Measurements from ENCODE around the gene PGK1. TPM values are rescaled to one million over a fixed set of nuclear protein-coding genes. Genes with fewer than 3 reads are reported as not detected.
"Not testable (repeated sequence)": the region's sequence is repeated elsewhere in the genome, so short reads cannot be mapped to it uniquely, and the experiment has no call there.

PGK1 gene
- polyA plus RNA-seq (2013) = 284 TPM

DNA sequence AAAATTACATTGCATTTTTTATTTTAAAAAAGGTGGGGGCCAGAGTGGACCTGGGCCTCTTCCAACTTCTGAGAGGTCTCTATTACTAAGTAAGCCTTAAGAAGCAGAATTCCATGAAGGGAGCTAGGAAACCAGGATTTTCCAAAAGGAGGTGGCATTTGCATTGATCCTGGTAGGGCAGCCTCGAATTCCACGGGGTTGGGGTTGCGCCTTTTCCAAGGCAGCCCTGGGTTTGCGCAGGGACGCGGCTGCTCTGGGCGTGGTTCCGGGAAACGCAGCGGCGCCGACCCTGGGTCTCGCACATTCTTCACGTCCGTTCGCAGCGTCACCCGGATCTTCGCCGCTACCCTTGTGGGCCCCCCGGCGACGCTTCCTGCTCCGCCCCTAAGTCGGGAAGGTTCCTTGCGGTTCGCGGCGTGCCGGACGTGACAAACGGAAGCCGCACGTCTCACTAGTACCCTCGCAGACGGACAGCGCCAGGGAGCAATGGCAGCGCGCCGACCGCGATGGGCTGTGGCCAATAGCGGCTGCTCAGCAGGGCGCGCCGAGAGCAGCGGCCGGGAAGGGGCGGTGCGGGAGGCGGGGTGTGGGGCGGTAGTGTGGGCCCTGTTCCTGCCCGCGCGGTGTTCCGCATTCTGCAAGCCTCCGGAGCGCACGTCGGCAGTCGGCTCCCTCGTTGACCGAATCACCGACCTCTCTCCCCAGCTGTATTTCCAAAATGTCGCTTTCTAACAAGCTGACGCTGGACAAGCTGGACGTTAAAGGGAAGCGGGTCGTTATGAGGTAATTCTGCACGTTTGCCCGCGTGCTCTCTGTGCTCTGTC, at the start of gene PGK1:
Gene PGK1 (plus strand): TSS at position 626 of the 824 bp plus-strand sequence. CDS start 93 bp downstream, at position 719.
- no peaks in the 10 kb centered on the region for H3K27me3 ChIP-seq (replicated peaks in 2 of 5; ENCODE audit: control insufficient read depth in 4 of 5, insufficient read depth in 5 of 5, low read length in 4 of 5)
- peak; percentile 97 to 99 (median 99) for DNase-seq
- POLR2A ChIA-PET = interaction anchor here (0.6 kb wide), 1 partner anchor 579 kb away, joined by 5 read pairs; no protein-coding TSS in a partner anchor
- H3K27ac ChIP-seq (ENCODE audit: insufficient read depth in 1 of 2, low read depth in 1 of 2, low read length in 2 of 2, poor library complexity in 1 of 2, severe bottlenecking in 2 of 2) = peak within 1 kb of the TSS; percentile 88 to 96
- H3K9me3 ChIP-seq (ENCODE audit: control extremely low read depth in 1 of 5, control insufficient read depth in 4 of 5, insufficient read depth in 2 of 5, low read depth in 1 of 5, low read length in 4 of 5) = peaks cover 0 to 7% (median 0%) of the 10 kb centered on the region in 5 experiments
- CTCF ChIA-PET = interaction anchor here (1.6 to 3.9 kb wide), 2 partner anchors 14 to 17 kb away, joined by 3 to 15 read pairs; no protein-coding TSS in a partner anchor
- peaks cover 0 to 8% (median 0%) of the 10 kb centered on the region in 4 experiments for H3K36me3 ChIP-seq (ENCODE audit: control insufficient read depth in 4 of 4, insufficient read depth in 4 of 4, low read length in 3 of 4)
- 33% methylated on average over 64 of the region's 72 CpGs for WGBS (ENCODE audit: insufficient coverage)
- peaks cover 14 to 48% (median 27%) of the 10 kb centered on the region in 4 experiments for H3K4me1 ChIP-seq (ENCODE audit: control extremely low read depth in 1 of 4, control insufficient read depth in 4 of 4, insufficient read depth in 4 of 4, low read length in 3 of 4)
- H3K4me3 ChIP-seq (ENCODE audit: control insufficient read depth in 1 of 7, extremely low read depth in 1 of 7, insufficient read depth in 4 of 7, low read depth in 2 of 7, low read length in 6 of 7) = peak within 1 kb of the TSS; percentile 75 to 95 (median 91)

DNA sequence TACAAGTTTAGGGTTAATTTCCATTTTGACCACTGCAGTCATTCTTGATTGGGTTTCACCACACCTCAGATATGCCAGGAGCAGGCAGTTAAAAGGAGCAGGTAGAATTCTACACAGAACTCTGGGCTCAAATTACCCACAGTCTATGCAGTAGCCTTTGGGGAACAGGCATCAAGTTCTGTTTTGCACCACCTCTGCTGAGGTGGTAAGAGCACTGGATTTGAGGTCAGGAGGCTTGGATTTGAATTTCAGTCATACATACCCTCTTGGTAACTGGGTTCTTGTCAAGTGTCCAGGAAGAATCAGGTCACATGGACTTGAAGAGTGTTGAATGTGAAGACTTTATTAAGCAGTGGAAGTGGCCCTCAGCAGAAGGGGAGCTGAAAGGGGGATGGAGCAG, 40.4 kb upstream of the PGK1 start:
- Histone ChIP-seq H3K4me1 (ENCODE audit: control extremely low read depth in 1 of 4, control insufficient read depth in 4 of 4, insufficient read depth in 4 of 4, low read length in 3 of 4) (no peaks in the 10 kb centered on the region), H3K27ac (ENCODE audit: insufficient read depth in 1 of 2, low read depth in 1 of 2, low read length in 2 of 2, poor library complexity in 1 of 2, severe bottlenecking in 2 of 2) (no peak overlapping the region), H3K36me3 (ENCODE audit: control insufficient read depth in 4 of 4, insufficient read depth in 4 of 4, low read length in 3 of 4) (no peaks in the 10 kb centered on the region), H3K4me3 (ENCODE audit: control insufficient read depth in 1 of 7, extremely low read depth in 1 of 7, insufficient read depth in 4 of 7, low read depth in 2 of 7, low read length in 6 of 7) (no peak overlapping the region), H3K27me3 (replicated peaks in 2 of 5; ENCODE audit: control insufficient read depth in 4 of 5, insufficient read depth in 5 of 5, low read length in 4 of 5) (no peaks in the 10 kb centered on the region), H3K9me3 (ENCODE audit: control extremely low read depth in 1 of 5, control insufficient read depth in 4 of 5, insufficient read depth in 2 of 5, low read depth in 1 of 5, low read length in 4 of 5) (peaks cover 0 to 4% (median 0%) of the 10 kb centered on the region in 5 experiments)
- ChIA-PET POLR2A (no interaction called here), CTCF (interaction anchor here (1.0 kb wide), 1 partner anchor 9 kb away, joined by 3 read pairs; no protein-coding TSS in a partner anchor)
- no peak for DNase-seq

- Histone ChIP-seq H3K4me1 (ENCODE audit: control extremely low read depth in 1 of 4, control insufficient read depth in 4 of 4, insufficient read depth in 4 of 4, low read length in 3 of 4) (no peaks in the 10 kb centered on the region), H3K9me3 (ENCODE audit: control extremely low read depth in 1 of 5, control insufficient read depth in 4 of 5, insufficient read depth in 2 of 5, low read depth in 1 of 5, low read length in 4 of 5) (peaks cover 0 to 8% (median 2%) of the 10 kb centered on the region in 5 experiments), H3K27me3 (replicated peaks in 2 of 5; ENCODE audit: control insufficient read depth in 4 of 5, insufficient read depth in 5 of 5, low read length in 4 of 5) (no peaks in the 10 kb centered on the region), H3K36me3 (ENCODE audit: control insufficient read depth in 4 of 4, insufficient read depth in 4 of 4, low read length in 3 of 4) (no peaks in the 10 kb centered on the region), H3K4me3 (ENCODE audit: control insufficient read depth in 1 of 7, extremely low read depth in 1 of 7, insufficient read depth in 4 of 7, low read depth in 2 of 7, low read length in 6 of 7) (no peak overlapping the region), H3K27ac (ENCODE audit: insufficient read depth in 1 of 2, low read depth in 1 of 2, low read length in 2 of 2, poor library complexity in 1 of 2, severe bottlenecking in 2 of 2) (no peak overlapping the region)
- POLR2A ChIA-PET = no interaction called here
- DNase-seq = no peak
- CTCF ChIA-PET = no interaction called here
- WGBS (ENCODE audit: insufficient coverage) = 63% methylated on average over 4 of the region's 4 CpGs
These were observed 39.9 kb upstream of the PGK1 start for GRCh38 chrX:78064152-78064551.

DNA sequence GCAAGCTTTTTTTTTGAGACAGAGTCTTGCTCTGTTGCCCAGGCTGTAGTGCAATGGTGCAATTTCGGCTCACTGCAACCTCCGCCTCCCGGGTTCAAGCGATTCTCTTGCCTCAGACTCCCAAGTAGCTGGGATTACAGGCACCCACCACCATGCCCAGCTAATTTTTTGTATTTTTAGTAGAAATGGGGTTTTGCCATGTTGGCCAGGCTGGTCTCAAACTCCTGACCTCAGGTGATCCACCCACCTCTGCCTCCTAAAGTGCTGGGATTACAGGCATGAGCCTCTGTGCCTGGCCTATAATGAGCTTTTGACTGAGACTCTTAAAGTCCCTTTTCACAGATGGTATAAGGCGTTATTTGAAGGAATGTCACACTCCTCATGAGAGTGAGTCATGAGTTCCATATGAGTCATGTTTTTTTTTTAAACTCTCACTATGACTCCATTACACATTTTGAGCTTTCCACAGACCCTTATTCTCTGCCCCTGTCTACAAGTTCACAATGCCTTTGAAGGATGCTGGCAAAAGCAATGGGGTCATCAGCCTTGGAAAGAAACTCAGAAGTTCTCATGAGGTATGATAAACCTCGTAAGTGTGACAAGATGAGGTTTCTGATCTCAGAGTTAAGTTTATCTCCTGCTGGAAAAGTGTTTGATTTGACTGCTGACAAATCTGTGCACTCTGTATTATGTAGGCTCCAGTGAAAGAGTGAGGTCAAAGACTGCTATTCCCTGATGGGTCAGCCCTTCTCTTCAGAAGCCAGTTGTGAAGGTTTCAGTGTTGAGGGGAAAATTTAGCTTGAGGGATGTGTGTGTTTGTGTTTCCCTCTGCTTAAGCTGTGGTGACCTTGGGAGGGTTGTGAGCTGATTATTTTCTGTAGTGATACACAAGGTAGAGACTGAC, 39.1 kb upstream of the PGK1 start:
- H3K27me3 ChIP-seq (replicated peaks in 2 of 5; ENCODE audit: control insufficient read depth in 4 of 5, insufficient read depth in 5 of 5, low read length in 4 of 5); POLR2A ChIA-PET; H3K36me3 ChIP-seq (ENCODE audit: control insufficient read depth in 4 of 4, insufficient read depth in 4 of 4, low read length in 3 of 4); H3K4me1 ChIP-seq (ENCODE audit: control extremely low read depth in 1 of 4, control insufficient read depth in 4 of 4, insufficient read depth in 4 of 4, low read length in 3 of 4); H3K4me3 ChIP-seq (ENCODE audit: control insufficient read depth in 1 of 7, extremely low read depth in 1 of 7, insufficient read depth in 4 of 7, low read depth in 2 of 7, low read length in 6 of 7); DNase-seq; H3K27ac ChIP-seq (ENCODE audit: insufficient read depth in 1 of 2, low read depth in 1 of 2, low read length in 2 of 2, poor library complexity in 1 of 2, severe bottlenecking in 2 of 2); CTCF ChIA-PET: not testable (repeated sequence)
- 84% methylated on average over 3 of the region's 6 CpGs for WGBS (ENCODE audit: insufficient coverage)
- H3K9me3 ChIP-seq (ENCODE audit: control extremely low read depth in 1 of 5, control insufficient read depth in 4 of 5, insufficient read depth in 2 of 5, low read depth in 1 of 5, low read length in 4 of 5) = peaks cover 0 to 11% (median 4%) of the 10 kb centered on the region in 5 experiments

DNA sequence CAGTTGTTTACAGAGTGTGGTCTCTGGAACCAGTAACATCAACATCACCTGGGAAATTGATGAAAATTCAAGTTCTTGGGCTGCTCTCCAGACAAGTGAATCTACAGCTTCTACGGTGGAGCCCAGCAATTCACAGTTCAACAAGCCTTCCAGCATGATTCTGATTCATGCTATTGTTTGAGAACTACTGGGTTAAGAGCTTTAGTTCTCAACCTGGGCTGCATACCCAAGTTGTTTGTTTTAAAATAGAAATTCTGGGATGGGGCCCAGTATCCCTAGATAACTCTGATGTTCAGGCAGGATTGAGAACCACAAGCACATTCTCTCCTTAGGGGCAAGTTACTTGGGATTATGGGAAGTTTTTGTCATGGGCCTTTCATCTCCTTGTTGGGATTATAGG, 37.9 kb upstream of the PGK1 start:
- ChIA-PET CTCF (no interaction called here), POLR2A (no interaction called here)
- no peaks in the 10 kb centered on the region for H3K36me3 ChIP-seq (ENCODE audit: control insufficient read depth in 4 of 4, insufficient read depth in 4 of 4, low read length in 3 of 4)
- no peaks in the 10 kb centered on the region for H3K27me3 ChIP-seq (replicated peaks in 2 of 5; ENCODE audit: control insufficient read depth in 4 of 5, insufficient read depth in 5 of 5, low read length in 4 of 5)
- H3K4me3 ChIP-seq (ENCODE audit: control insufficient read depth in 1 of 7, extremely low read depth in 1 of 7, insufficient read depth in 4 of 7, low read depth in 2 of 7, low read length in 6 of 7) = no peak overlapping the region
- no peaks in the 10 kb centered on the region for H3K4me1 ChIP-seq (ENCODE audit: control extremely low read depth in 1 of 4, control insufficient read depth in 4 of 4, insufficient read depth in 4 of 4, low read length in 3 of 4)
- WGBS (ENCODE audit: insufficient coverage) = 100% methylated on average over 1 of the region's 1 CpG
- no peak overlapping the region for H3K27ac ChIP-seq (ENCODE audit: insufficient read depth in 1 of 2, low read depth in 1 of 2, low read length in 2 of 2, poor library complexity in 1 of 2, severe bottlenecking in 2 of 2)
- peaks cover 0 to 11% (median 4%) of the 10 kb centered on the region in 5 experiments for H3K9me3 ChIP-seq (ENCODE audit: control extremely low read depth in 1 of 5, control insufficient read depth in 4 of 5, insufficient read depth in 2 of 5, low read depth in 1 of 5, low read length in 4 of 5)
- no peak for DNase-seq

GRCh38 chrX:78071331-78071730, 32.7 kb upstream of the PGK1 start:
- ChIA-PET CTCF (interaction anchor here (1.2 kb wide), 1 partner anchor 20 kb away, joined by 3 read pairs; no protein-coding TSS in a partner anchor), POLR2A (no interaction called here)
- Histone ChIP-seq H3K4me1 (ENCODE audit: control extremely low read depth in 1 of 4, control insufficient read depth in 4 of 4, insufficient read depth in 4 of 4, low read length in 3 of 4) (no peaks in the 10 kb centered on the region), H3K4me3 (ENCODE audit: control insufficient read depth in 1 of 7, extremely low read depth in 1 of 7, insufficient read depth in 4 of 7, low read depth in 2 of 7, low read length in 6 of 7) (no peak overlapping the region), H3K27ac (ENCODE audit: insufficient read depth in 1 of 2, low read depth in 1 of 2, low read length in 2 of 2, poor library complexity in 1 of 2, severe bottlenecking in 2 of 2) (no peak overlapping the region), H3K36me3 (ENCODE audit: control insufficient read depth in 4 of 4, insufficient read depth in 4 of 4, low read length in 3 of 4) (no peaks in the 10 kb centered on the region), H3K9me3 (ENCODE audit: control extremely low read depth in 1 of 5, control insufficient read depth in 4 of 5, insufficient read depth in 2 of 5, low read depth in 1 of 5, low read length in 4 of 5) (peaks cover 0 to 13% (median 8%) of the 10 kb centered on the region in 5 experiments), H3K27me3 (replicated peaks in 2 of 5; ENCODE audit: control insufficient read depth in 4 of 5, insufficient read depth in 5 of 5, low read length in 4 of 5) (no peaks in the 10 kb centered on the region)
- no peak for DNase-seq
- 64% methylated on average over 1 of the region's 3 CpGs for WGBS (ENCODE audit: insufficient coverage)
